HepG2 (cell line): ENCODE data around the gene STK38L. TPM values are rescaled to one million over a fixed set of nuclear protein-coding genes. Genes with fewer than 3 reads are reported as not detected.

Experiments
- ATAC-seq: fragments of 200-7000 bp; cut with Tn5 transposase; 3 replicates; pipeline ENCODE4 v1.9.1; 2020; ENCODE audit warnings: mild to moderate bottlenecking, moderate library complexity
- BruUV-seq: library from RNA; stranded (reverse); fragments of 400-500 nt; replicated peaks from 2 replicates; lab custom pipeline; 2021; lab: Mats Ljungman, UMichigan
- CTCF ChIA-PET: fragments of 300-600 bp; formaldehyde crosslinking; extraction: SDS; loops from one replicate; lab custom pipeline; 2021; ENCODE audit warnings: low total read pairs, inconsistent platforms, low intra/inter-chr PET ratio; lab: Yijun Ruan, JAX
- POLR2A ChIA-PET: fragments of 350-600 bp; sonication (Branson Sonifier 250); formaldehyde crosslinking; loops from one replicate; lab custom pipeline; 2020; ENCODE audit warnings: antibody characterized with exemption, inconsistent platforms; lab: Yijun Ruan, JAX
- DNase-seq: peaks from one replicate; pipeline ENCODE4 v3.0.0-alpha.2; 2015; ENCODE audit warnings: low spot score
- FAIRE-seq: peaks from 3 replicates; lab custom pipeline; 2011; peaks lifted over from hg19 to GRCh38; lab: Jason Lieb, UNC
- H2AFZ ChIP-seq: one replicate; pipeline ENCODE4 v1.6.1; 2011; ENCODE audit warnings: low read length, inconsistent platforms
- H3K27ac ChIP-seq: fragments of 300-600 bp; 3 replicates; pipeline ENCODE4 v1.8.0; 2011; ENCODE audit warnings: mixed run types, mild to moderate bottlenecking, mixed read lengths, low read length, inconsistent platforms; ENCODE audit not compliant: insufficient read depth; ENCODE audit errors: extremely low read length
- H3K27me3 ChIP-seq, 2 experiments: fragments of 200-600 bp in 1 of 2; 2 replicates in 1 of 2; 3 replicates in 1 of 2; pipeline versions ENCODE4 v1.6.0 to v1.8.0; 2011; ENCODE audit warnings: low read length in 2 of 2, mild to moderate bottlenecking in 2 of 2, moderate library complexity in 2 of 2, inconsistent platforms in 1 of 2; ENCODE audit not compliant: insufficient read depth in 2 of 2, control insufficient read depth in 1 of 2
- H3K36me3 ChIP-seq, 2 experiments: fragments of 200-600 bp in 1 of 2; replicated peaks in 1 of 2; 2 replicates in 1 of 2; 3 replicates in 1 of 2; pipeline versions ENCODE4 v1.5.1 to v1.8.0; 2011; ENCODE audit warnings: low read length in 2 of 2, inconsistent platforms in 1 of 2; ENCODE audit not compliant: insufficient read depth in 2 of 2, control insufficient read depth in 1 of 2
- H3K4me1 ChIP-seq: 2 replicates; pipeline ENCODE4 v1.5.1; 2012; ENCODE audit warnings: low read length, inconsistent platforms; ENCODE audit not compliant: insufficient read depth
- H3K4me2 ChIP-seq: 2 replicates; pipeline ENCODE4 v1.6.0; 2011; ENCODE audit warnings: low read depth, low read length, inconsistent platforms
- H3K4me3 ChIP-seq, 3 experiments: fragments of 200-600 bp in 1 of 3; sonication (generic), shearing (Covaris generic) in 1 of 3; replicated peaks in 1 of 3; 2 replicates each; pipeline ENCODE4 v1.5.1; 2011 to 2016; ENCODE audit warnings: low read length in 3 of 3, inconsistent platforms in 2 of 3, low read depth in 2 of 3, mild to moderate bottlenecking in 2 of 3, control low read depth in 1 of 3, mixed read lengths in 1 of 3; ENCODE audit not compliant: insufficient read depth in 1 of 3
- H3K79me2 ChIP-seq: one replicate; pipeline ENCODE4 v1.6.1; 2011; ENCODE audit warnings: low read length, inconsistent platforms; ENCODE audit not compliant: insufficient read depth
- H3K9ac ChIP-seq: 2 replicates; pipeline ENCODE4 v1.6.0; 2011; ENCODE audit warnings: mild to moderate bottlenecking, low read depth, low read length, inconsistent platforms; ENCODE audit not compliant: insufficient read depth
- H3K9me3 ChIP-seq: 2 replicates; pipeline ENCODE4 v1.5.1; 2012; ENCODE audit warnings: mild to moderate bottlenecking, low read length
- H4K20me1 ChIP-seq: 2 replicates; pipeline ENCODE4 v1.6.0; 2011; ENCODE audit warnings: inconsistent platforms, mild to moderate bottlenecking, low read length, moderate library complexity; ENCODE audit not compliant: insufficient read depth
- HMG20A ChIP-seq: IDR thresholded peaks from 2 replicates; pipeline ENCODE4 v1.6.1; 2016; ENCODE audit warnings: borderline replicate concordance
- ISL2 ChIP-seq: sonication (generic); formaldehyde crosslinking; IDR thresholded peaks from 2 replicates; pipeline ENCODE4 v1.5.0; 2020; ENCODE audit warnings: missing genetic modification reagents
- NR2F1 ChIP-seq, 2 experiments: fragments of 450-650 bp in 1 of 2; formaldehyde crosslinking in 1 of 2; IDR thresholded peaks; 2 replicates each; pipeline versions ENCODE4 v1.5.0 to v1.6.1; 2016 to 2020; ENCODE audit warnings: mild to moderate bottlenecking in 1 of 2, missing compliant biosample characterization in 1 of 2, missing genetic modification reagents in 1 of 2, moderate library complexity in 1 of 2
- SMAD3 ChIP-seq: sonication (generic); formaldehyde crosslinking; IDR thresholded peaks from 2 replicates; pipeline ENCODE4 v1.4.0; 2020; ENCODE audit warnings: missing genetic modification reagents
- ZBTB1 ChIP-seq: sonication (generic); formaldehyde crosslinking; IDR thresholded peaks from 2 replicates; pipeline ENCODE4 v1.4.0; 2020; ENCODE audit warnings: missing genetic modification reagents, borderline replicate concordance
- ZNF780A ChIP-seq: sonication (generic); formaldehyde crosslinking; IDR thresholded peaks from 2 replicates; pipeline ENCODE4 v1.8.0; 2022; ENCODE audit warnings: mild to moderate bottlenecking, missing genetic modification reagents, moderate library complexity
- WGBS: methylation state at CpG from one replicate; pipeline ENCODE4 v1.1.6; 2017; ENCODE audit warnings: low lambda C conversion rate; 5-methylcytosine and 5-hydroxymethylcytosine counted together
- in situ Hi-C: cut with HindIII; loops from 2 replicates; pipeline ENCODE4 v1.10.0; 2017; ENCODE audit warnings: low pct_unique_long_range_greater_than_20kb; ENCODE audit not compliant: extremely low pct_ligation_motif_present
- intact Hi-C: fragments of 100-400 bp; cut with micrococcal nuclease; formaldehyde crosslinking; loops from one replicate; pipeline ENCODE4 v1.10.0; 2022; ENCODE audit not compliant: unreplicated experiment
- polyA plus RNA-seq, 8 experiments: library from polyadenylated mRNA; depleted of rRNA in 3 of 8; stranded (reverse) in 7 of 8; unstranded in 1 of 8; fragments of >200 nt; fragmentation: Illumina TruSeq in 4 of 8; extraction: Trizol in 4 of 8; gene quantifications; 2 replicates each; pipeline versions ENCODE4 v1.2.1 to v1.2.3, GENCODE V29; 2011 to 2016; ENCODE audit warnings: low read depth in 4 of 8, missing spikeins in 1 of 8, mixed read lengths in 1 of 8; ENCODE audit not compliant: insufficient read depth in 1 of 8
- total RNA-seq, 5 experiments: library from RNA; depleted of rRNA; stranded (reverse); fragments of >200 nt; fragmentation: Illumina TruSeq; extraction: Trizol; gene quantifications; 2 replicates each; pipeline ENCODE4 v1.2.3, GENCODE V29; 2016; ENCODE audit warnings: low read depth in 1 of 5
- TF ChIP-seq, protein P1 (sequence below): sonication (generic); formaldehyde crosslinking; IDR thresholded peaks from 2 replicates; pipeline ENCODE4 v1.4.0; 2020; ENCODE audit warnings: missing genetic modification reagents
- TF ChIP-seq, protein P2 (sequence below): sonication (generic); formaldehyde crosslinking; IDR thresholded peaks from 2 replicates; pipeline ENCODE4 v1.4.0; 2020; ENCODE audit warnings: missing genetic modification reagents

STK38L gene
- total and polyA plus RNA-seq, 2 of the 13 experiments (the other 11 are each of a cell fraction or from before 2014, with no cell fraction given) = 6.1 to 26.4 TPM

DNA sequence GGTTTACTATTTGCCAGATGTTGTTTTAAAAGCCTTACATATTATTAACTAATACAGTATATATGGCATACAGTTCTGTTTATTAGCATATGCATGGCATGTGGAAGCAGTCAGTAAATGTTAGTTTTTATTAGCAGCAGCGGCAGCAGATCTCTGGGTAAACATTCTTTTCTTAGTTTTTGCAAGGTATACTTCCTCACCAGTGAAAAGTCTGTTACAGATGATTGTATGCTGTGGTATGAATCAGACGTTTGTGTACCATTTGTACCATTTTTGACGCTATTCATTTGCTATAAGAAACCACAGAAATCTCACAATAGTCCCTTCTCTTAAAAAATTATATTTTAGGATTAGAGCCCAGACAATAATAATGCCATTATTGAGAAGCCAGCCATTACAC, 17.8 kb downstream of the STK38L start:
- in situ Hi-C loops = no loop called here
- TF ChIP-seq ZBTB1 (CRISPR knock-in tag) (no peak), ZNF780A (CRISPR knock-in tag) (no peak), ISL2 (no peak), HMG20A (no peak), NR2F1 (CRISPR knock-in tag; IDR thresholded peaks at IDR 0.05) (no peak), SMAD3 (CRISPR knock-in tag) (no peak)
- TF ChIP-seq, protein P1, sequence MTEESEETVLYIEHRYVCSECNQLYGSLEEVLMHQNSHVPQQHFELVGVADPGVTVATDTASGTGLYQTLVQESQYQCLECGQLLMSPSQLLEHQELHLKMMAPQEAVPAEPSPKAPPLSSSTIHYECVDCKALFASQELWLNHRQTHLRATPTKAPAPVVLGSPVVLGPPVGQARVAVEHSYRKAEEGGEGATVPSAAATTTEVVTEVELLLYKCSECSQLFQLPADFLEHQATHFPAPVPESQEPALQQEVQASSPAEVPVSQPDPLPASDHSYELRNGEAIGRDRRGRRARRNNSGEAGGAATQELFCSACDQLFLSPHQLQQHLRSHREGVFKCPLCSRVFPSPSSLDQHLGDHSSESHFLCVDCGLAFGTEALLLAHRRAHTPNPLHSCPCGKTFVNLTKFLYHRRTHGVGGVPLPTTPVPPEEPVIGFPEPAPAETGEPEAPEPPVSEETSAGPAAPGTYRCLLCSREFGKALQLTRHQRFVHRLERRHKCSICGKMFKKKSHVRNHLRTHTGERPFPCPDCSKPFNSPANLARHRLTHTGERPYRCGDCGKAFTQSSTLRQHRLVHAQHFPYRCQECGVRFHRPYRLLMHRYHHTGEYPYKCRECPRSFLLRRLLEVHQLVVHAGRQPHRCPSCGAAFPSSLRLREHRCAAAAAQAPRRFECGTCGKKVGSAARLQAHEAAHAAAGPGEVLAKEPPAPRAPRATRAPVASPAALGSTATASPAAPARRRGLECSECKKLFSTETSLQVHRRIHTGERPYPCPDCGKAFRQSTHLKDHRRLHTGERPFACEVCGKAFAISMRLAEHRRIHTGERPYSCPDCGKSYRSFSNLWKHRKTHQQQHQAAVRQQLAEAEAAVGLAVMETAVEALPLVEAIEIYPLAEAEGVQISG (CRISPR knock-in tag) = no peak
- TF ChIP-seq, protein P2, sequence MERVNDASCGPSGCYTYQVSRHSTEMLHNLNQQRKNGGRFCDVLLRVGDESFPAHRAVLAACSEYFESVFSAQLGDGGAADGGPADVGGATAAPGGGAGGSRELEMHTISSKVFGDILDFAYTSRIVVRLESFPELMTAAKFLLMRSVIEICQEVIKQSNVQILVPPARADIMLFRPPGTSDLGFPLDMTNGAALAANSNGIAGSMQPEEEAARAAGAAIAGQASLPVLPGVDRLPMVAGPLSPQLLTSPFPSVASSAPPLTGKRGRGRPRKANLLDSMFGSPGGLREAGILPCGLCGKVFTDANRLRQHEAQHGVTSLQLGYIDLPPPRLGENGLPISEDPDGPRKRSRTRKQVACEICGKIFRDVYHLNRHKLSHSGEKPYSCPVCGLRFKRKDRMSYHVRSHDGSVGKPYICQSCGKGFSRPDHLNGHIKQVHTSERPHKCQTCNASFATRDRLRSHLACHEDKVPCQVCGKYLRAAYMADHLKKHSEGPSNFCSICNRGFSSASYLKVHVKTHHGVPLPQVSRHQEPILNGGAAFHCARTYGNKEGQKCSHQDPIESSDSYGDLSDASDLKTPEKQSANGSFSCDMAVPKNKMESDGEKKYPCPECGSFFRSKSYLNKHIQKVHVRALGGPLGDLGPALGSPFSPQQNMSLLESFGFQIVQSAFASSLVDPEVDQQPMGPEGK (CRISPR knock-in tag) = no peak
- TF ChIP-seq, all 625 proteins: peak for 0
- Histone ChIP-seq H3K4me2 (no peak overlapping the region), H3K79me2 (no peaks in the 10 kb centered on the region), H3K27me3 (no peaks in the 10 kb centered on the region), H4K20me1 (no peaks in the 10 kb centered on the region), H2AFZ (no peak overlapping the region), H3K9me3 (no peaks in the 10 kb centered on the region), H3K4me3 (no peak overlapping the region), H3K9ac (no peak overlapping the region), H3K27ac (no peak overlapping the region), H3K36me3 (peaks cover 0 to 1% of the 10 kb centered on the region in 2 experiments; a peak in 1 of 5 replicates), H3K4me1 (peaks cover 9% of the 10 kb centered on the region)
- WGBS = 89% methylated on average over 3 of the region's 3 CpGs
- CTCF ChIA-PET = no interaction called here
- intact Hi-C loops = no loop called here
- DNase-seq (no peak), FAIRE-seq (no peak), ATAC-seq (no peak)
- POLR2A ChIA-PET = no interaction called here
- BruUV-seq = no TSS peak
